Kidney (tissue), 14 donors: ENCODE measurements around the gene BAX. TPM values are rescaled to one million over a fixed set of nuclear protein-coding genes. Genes with fewer than 3 reads are reported as not detected.

ENCODE experiments used
- DNase-seq, 5 donors: peaks; one replicate each; pipeline ENCODE4 v3.0.0-alpha.2; 2013 to 2020
- FAIRE-seq: peaks from 2 replicates; lab custom pipeline; 2012; peaks lifted over from hg19 to GRCh38; lab: Jason Lieb, UNC
- H3K27ac ChIP-seq, 2 donors: one replicate each; pipeline ENCODE4 v1.7.0; 2013; ENCODE audit warnings: low read depth in 2 of 2, low read length in 2 of 2, inconsistent platforms in 1 of 2
- H3K27me3 ChIP-seq: one replicate; pipeline ENCODE4 v1.7.1; 2013; ENCODE audit warnings: low read length, inconsistent platforms; ENCODE audit not compliant: control insufficient read depth, insufficient read depth
- H3K36me3 ChIP-seq, 3 donors: one replicate each; pipeline versions ENCODE4 v1.7.0 to v1.7.1; 2013; ENCODE audit warnings: low read length in 3 of 3, control low read depth in 1 of 3, inconsistent platforms in 1 of 3; ENCODE audit not compliant: insufficient read depth in 3 of 3, control insufficient read depth in 2 of 3
- H3K4me1 ChIP-seq, 3 donors: one replicate each; pipeline versions ENCODE4 v1.7.0 to v1.7.1; 2013; ENCODE audit warnings: low read length in 3 of 3, inconsistent platforms in 1 of 3, low read depth in 1 of 3; ENCODE audit not compliant: control insufficient read depth in 2 of 3, insufficient read depth in 2 of 3
- H3K4me3 ChIP-seq, 3 donors: one replicate each; pipeline versions ENCODE4 v1.7.0 to v1.8.1; 2013; ENCODE audit warnings: low read length in 3 of 3, control low read depth in 1 of 3, inconsistent platforms in 1 of 3
- H3K9ac ChIP-seq, 3 donors: one replicate each; pipeline versions ENCODE4 v1.7.0 to v1.7.1; 2013; ENCODE audit warnings: low read length in 3 of 3, control low read depth in 1 of 3, inconsistent platforms in 1 of 3
- H3K9me3 ChIP-seq, 3 donors: one replicate each; pipeline versions ENCODE4 v1.7.0 to v1.7.1; 2013; ENCODE audit warnings: low read length in 3 of 3, control low read depth in 1 of 3, inconsistent platforms in 1 of 3; ENCODE audit not compliant: control insufficient read depth in 2 of 3, insufficient read depth in 1 of 3
- intact Hi-C: fragments of 100-400 bp; cut with DNase I; formaldehyde crosslinking; loops from one replicate; pipeline ENCODE4 v1.11.1; 2022
- polyA plus RNA-seq: library from polyadenylated mRNA; stranded (reverse); fragments of 350-450 nt; fragmentation: Illumina TruSeq; extraction: RNeasy Lipid Tissue Mini Kit (QIAGEN cat#74804); gene quantifications from one replicate; pipeline ENCODE4 v1.2.3, GENCODE V29; 2014; ENCODE audit warnings: low read depth, low replicate concordance; ENCODE audit not compliant: insufficient read depth
- total RNA-seq: library from RNA; stranded (reverse); fragmentation: NEBNext Ultra II Directional; extraction: Animal tissue kit (Norgen Biotek cat#: 25700); gene quantifications from one replicate; pipeline ENCODE4 v1.2.1, GENCODE V29; 2021
- TF ChIP-seq, protein P1 (sequence below): IDR thresholded peaks from 3 replicates; pipeline ENCODE4 v1.5.1; 2012; ENCODE audit warnings: mild to moderate bottlenecking, moderate library complexity, borderline replicate concordance; ENCODE audit not compliant: insufficient read depth; ENCODE audit errors: extremely low read depth
- donor health status: control.
- donor health status: control.
- donor health status: control.
- donor health status: control.
- donor health status: control.
- donor health status: DM: yes; HTN: yes; CAD: no.
- donor health status: Normal renal cell carcinoma (clear cell type).

The BAX gene
- total and polyA plus RNA-seq, 2 donors from 2014 or later = 76.7 to 141 TPM

- FAIRE-seq = no peak
- no peaks in the 10 kb centered on the region for H3K9me3 ChIP-seq
- intact Hi-C loops = loop anchor here (10.0 kb wide), 1 partner anchor 176 kb away; no protein-coding TSS in a partner anchor
- H3K4me3 ChIP-seq = no peak overlapping the region
- TF ChIP-seq, protein P1, sequence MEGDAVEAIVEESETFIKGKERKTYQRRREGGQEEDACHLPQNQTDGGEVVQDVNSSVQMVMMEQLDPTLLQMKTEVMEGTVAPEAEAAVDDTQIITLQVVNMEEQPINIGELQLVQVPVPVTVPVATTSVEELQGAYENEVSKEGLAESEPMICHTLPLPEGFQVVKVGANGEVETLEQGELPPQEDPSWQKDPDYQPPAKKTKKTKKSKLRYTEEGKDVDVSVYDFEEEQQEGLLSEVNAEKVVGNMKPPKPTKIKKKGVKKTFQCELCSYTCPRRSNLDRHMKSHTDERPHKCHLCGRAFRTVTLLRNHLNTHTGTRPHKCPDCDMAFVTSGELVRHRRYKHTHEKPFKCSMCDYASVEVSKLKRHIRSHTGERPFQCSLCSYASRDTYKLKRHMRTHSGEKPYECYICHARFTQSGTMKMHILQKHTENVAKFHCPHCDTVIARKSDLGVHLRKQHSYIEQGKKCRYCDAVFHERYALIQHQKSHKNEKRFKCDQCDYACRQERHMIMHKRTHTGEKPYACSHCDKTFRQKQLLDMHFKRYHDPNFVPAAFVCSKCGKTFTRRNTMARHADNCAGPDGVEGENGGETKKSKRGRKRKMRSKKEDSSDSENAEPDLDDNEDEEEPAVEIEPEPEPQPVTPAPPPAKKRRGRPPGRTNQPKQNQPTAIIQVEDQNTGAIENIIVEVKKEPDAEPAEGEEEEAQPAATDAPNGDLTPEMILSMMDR = peak; percentile 88
- H3K9ac ChIP-seq = no peak overlapping the region
- H3K4me1 ChIP-seq = peaks cover 0 to 10% (median 7%) of the 10 kb centered on the region in 3 donors
- H3K27ac ChIP-seq = no peak overlapping the region
- no peaks in the 10 kb centered on the region for H3K27me3 ChIP-seq
- peak; percentile 84 to 92 (median 88) for DNase-seq
- H3K36me3 ChIP-seq = peaks cover 3 to 52% (median 10%) of the 10 kb centered on the region in 3 donors
These were observed 16.3 kb downstream of the BAX start for GRCh38 chr19:48970923-48971395.

GRCh38 chr19:48975947-48976847 is 21.5 kb downstream of the BAX start:
- TF ChIP-seq, protein P1 = no peak
- no peak overlapping the region for H3K4me3 ChIP-seq
- no peaks in the 10 kb centered on the region for H3K4me1 ChIP-seq
- H3K9me3 ChIP-seq = no peaks in the 10 kb centered on the region
- intact Hi-C loops = loop anchor here (10.0 kb wide), 1 partner anchor 181 kb away; no protein-coding TSS in a partner anchor
- no peak overlapping the region for H3K9ac ChIP-seq
- FAIRE-seq (no peak), DNase-seq (peak in 3 of 5 donors; percentile 53 to 65 (median 65))
- H3K27me3 ChIP-seq = no peaks in the 10 kb centered on the region
- H3K36me3 ChIP-seq = peaks cover 0 to 19% (median 12%) of the 10 kb centered on the region in 3 donors
- H3K27ac ChIP-seq = no peak overlapping the region

GRCh38 chr19:48977061-48977460 is 22.4 kb downstream of the BAX start:
- Histone ChIP-seq H3K9me3 (no peaks in the 10 kb centered on the region), H3K36me3 (peaks cover 0 to 19% (median 12%) of the 10 kb centered on the region in 3 donors), H3K9ac (no peak overlapping the region), H3K27ac (no peak overlapping the region), H3K4me3 (no peak overlapping the region), H3K27me3 (no peaks in the 10 kb centered on the region), H3K4me1 (no peaks in the 10 kb centered on the region)
- no peak for DNase-seq
- no peak for FAIRE-seq
- TF ChIP-seq, protein P1 = no peak
- intact Hi-C loops = loop anchor here (10.0 kb wide), 1 partner anchor 182 kb away; no protein-coding TSS in a partner anchor
